ENCODE results near the gene NR4A1.

DNA sequence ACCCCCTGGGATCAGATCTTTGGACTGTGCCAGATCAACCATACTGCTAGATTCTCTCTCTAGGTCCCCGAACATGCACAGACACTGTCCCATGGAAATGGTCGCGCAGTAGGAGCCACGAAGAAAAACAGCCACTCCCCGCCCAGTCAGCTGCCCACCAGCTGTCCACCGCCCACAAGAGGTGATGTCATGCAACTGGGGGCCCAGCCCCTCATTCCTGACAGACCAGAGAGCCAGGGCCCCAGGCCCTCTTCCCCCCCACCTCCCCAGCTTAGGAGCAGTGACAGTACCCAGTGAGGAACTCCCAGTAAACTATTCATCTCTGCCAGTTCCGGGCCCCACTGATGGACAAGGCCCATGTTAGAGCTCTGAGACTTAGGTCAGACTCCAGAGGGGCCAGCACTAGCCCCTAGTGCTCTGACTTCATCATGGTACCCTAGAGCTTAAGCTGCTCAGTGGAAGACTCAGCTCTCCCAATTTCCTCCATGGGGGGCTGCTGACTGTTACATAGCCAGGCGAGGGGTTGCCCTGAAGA, 48.2 kb upstream of the NR4A1 start:
- TF ChIP-seq, protein P1, sequence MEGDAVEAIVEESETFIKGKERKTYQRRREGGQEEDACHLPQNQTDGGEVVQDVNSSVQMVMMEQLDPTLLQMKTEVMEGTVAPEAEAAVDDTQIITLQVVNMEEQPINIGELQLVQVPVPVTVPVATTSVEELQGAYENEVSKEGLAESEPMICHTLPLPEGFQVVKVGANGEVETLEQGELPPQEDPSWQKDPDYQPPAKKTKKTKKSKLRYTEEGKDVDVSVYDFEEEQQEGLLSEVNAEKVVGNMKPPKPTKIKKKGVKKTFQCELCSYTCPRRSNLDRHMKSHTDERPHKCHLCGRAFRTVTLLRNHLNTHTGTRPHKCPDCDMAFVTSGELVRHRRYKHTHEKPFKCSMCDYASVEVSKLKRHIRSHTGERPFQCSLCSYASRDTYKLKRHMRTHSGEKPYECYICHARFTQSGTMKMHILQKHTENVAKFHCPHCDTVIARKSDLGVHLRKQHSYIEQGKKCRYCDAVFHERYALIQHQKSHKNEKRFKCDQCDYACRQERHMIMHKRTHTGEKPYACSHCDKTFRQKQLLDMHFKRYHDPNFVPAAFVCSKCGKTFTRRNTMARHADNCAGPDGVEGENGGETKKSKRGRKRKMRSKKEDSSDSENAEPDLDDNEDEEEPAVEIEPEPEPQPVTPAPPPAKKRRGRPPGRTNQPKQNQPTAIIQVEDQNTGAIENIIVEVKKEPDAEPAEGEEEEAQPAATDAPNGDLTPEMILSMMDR (IDR thresholded peaks at IDR 0.05; ENCODE audit: insufficient read depth, low read depth, low read length) = no peak
- no peak for TF ChIP-seq EZH2 (IDR thresholded peaks at IDR 0.05; ENCODE audit: insufficient read depth, low read length)

Data from astrocyte (in vitro differentiated cells and primary cell).